K562 (cell line): ENCODE results near the gene LOXL3.

Source experiments
- BACH1 ChIP-seq: fragments of 200-800 bp; sonication (Bioruptor generic); IDR thresholded peaks from 2 replicates; pipeline ENCODE4 v1.6.1; 2016; ENCODE audit warnings: missing genetic modification characterization, missing compliant biosample characterization
- CEBPB ChIP-seq: fragments of 450-650 bp; IDR thresholded peaks from 2 replicates; pipeline ENCODE4 v1.6.1; 2016; ENCODE audit warnings: missing genetic modification characterization, missing compliant biosample characterization
- CTBP1 ChIP-seq: fragments of 450-650 bp; IDR thresholded peaks from 2 replicates; pipeline ENCODE4 v1.6.1; 2016; ENCODE audit warnings: borderline replicate concordance
- NRF1 ChIP-seq, 2 experiments: fragments of 450-650 bp; IDR thresholded peaks in 1 of 2; conservative IDR thresholded peaks in 1 of 2; 2 replicates each; pipeline ENCODE4 v1.6.1; 2014; ENCODE audit warnings: mild to moderate bottlenecking in 2 of 2
- SMC3 ChIP-seq: conservative IDR thresholded peaks from 2 replicates; pipeline ENCODE4 v1.6.1; 2011; ENCODE audit warnings: low read depth, low read length, improper control_type of control experiment; ENCODE audit not compliant: insufficient read depth
- SRSF3 ChIP-seq: fragments of 200-400 bp; formaldehyde crosslinking; IDR thresholded peaks from 2 replicates; pipeline ENCODE4 v1.6.1; 2016; ENCODE audit warnings: mild to moderate bottlenecking, low read length, moderate library complexity; ENCODE audit not compliant: insufficient read depth
- THRAP3 ChIP-seq: fragments of 450-650 bp; IDR thresholded peaks from 2 replicates; pipeline ENCODE4 v1.6.1; 2016; ENCODE audit warnings: mild to moderate bottlenecking, inconsistent platforms, borderline replicate concordance
- XRCC3 ChIP-seq: fragments of 450-650 bp; IDR thresholded peaks from 2 replicates; pipeline ENCODE4 v1.6.1; 2017; ENCODE audit warnings: mild to moderate bottlenecking, moderate library complexity

- no peak for TF ChIP-seq THRAP3
- no peak for TF ChIP-seq CEBPB (tag)
- TF ChIP-seq BACH1 (tag): no peak
- TF ChIP-seq XRCC3: no peak
- no peak for TF ChIP-seq NRF1 (conservative IDR thresholded peaks at IDR 0.05 in 1 of 2, IDR thresholded peaks at IDR 0.05 in 1 of 2)
- TF ChIP-seq CTBP1: no peak
- no peak for TF ChIP-seq SMC3
- TF ChIP-seq SRSF3: no peak
Observed at GRCh38 chr2:74511104-74511989, 42.4 kb downstream of the LOXL3 start.
